ENCODE results near the gene PTPRJ. TPM values are rescaled to one million over a fixed set of nuclear protein-coding genes. Genes with fewer than 3 reads are reported as not detected.
"Not testable (repeated sequence)": the region's sequence is repeated elsewhere in the genome, so short reads cannot be mapped to it uniquely, and the experiment has no call there.

PTPRJ gene
- total RNA-seq, 4 donors from 2014 or later = 9.8 to 17.8 (median 14.2) TPM

DNA sequence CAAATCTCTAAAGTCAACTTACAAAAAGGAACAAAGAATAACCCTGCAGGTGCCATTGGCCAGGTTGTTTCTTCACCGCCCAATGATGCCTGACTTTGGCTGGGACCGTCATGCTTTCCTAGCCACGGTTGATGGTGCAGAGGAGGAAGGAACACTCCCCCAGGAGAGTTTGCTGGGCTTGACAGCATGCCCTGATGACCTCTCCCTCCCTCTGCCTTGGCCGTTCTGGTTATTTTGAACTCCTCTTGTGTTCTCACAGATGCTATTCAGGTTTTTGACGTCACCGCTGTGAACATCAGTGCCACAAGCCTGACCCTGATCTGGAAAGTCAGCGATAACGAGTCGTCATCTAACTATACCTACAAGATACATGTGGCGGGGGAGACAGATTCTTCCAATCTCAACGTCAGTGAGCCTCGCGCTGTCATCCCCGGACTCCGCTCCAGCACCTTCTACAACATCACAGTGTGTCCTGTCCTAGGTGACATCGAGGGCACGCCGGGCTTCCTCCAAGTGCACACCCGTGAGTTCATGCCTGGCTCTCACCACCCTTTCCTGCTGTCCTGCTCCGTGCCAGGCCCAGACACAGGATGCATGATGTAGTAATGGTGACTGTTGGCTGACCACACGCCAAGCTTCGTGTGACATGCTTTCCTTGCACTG lies 147.3 kb downstream of the PTPRJ start:
- ATAC-seq (ENCODE audit: low FRiP score) (no peak), DNase-seq (ENCODE audit: low spot score) (no peak)
- TF ChIP-seq, protein P1, sequence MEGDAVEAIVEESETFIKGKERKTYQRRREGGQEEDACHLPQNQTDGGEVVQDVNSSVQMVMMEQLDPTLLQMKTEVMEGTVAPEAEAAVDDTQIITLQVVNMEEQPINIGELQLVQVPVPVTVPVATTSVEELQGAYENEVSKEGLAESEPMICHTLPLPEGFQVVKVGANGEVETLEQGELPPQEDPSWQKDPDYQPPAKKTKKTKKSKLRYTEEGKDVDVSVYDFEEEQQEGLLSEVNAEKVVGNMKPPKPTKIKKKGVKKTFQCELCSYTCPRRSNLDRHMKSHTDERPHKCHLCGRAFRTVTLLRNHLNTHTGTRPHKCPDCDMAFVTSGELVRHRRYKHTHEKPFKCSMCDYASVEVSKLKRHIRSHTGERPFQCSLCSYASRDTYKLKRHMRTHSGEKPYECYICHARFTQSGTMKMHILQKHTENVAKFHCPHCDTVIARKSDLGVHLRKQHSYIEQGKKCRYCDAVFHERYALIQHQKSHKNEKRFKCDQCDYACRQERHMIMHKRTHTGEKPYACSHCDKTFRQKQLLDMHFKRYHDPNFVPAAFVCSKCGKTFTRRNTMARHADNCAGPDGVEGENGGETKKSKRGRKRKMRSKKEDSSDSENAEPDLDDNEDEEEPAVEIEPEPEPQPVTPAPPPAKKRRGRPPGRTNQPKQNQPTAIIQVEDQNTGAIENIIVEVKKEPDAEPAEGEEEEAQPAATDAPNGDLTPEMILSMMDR (IDR thresholded peaks at IDR 0.05) = no peak

DNA sequence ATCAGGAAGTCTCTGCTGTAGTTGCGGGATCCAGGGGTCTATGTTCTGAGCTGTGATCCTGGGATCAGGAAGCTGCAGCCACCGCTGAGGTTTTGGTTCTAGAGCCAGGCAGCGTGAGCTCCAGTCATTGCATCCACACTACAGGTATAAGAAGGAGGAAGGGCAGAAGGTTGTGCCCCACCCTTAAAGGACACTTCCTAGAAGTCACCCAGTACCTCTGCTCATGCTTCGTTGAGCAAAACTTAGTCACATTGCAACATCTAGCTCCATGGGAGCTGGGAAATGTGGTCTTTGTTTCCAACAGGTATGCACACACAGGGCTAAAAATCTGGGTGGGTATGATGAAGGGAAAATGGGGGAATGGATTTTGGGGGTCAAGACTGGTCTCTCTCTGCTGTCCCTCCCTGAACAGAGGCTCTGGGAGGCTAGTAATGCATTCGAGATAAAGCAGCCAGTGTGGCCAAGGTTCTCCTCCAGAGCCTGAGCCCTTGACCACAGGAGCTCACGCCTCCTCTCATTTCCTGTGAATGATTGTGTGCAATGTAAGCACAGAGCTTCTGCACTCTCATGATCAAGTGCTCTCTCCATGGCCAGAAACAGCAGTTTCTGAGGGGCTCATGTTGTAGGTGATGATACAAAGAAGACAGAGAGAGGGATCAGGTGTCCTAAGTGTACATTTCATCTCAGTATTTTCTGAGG lies 149.5 kb downstream of the PTPRJ start:
- DNase-seq (ENCODE audit: low spot score) (no peak), ATAC-seq (ENCODE audit: low FRiP score) (no peak)
- TF ChIP-seq, protein P1 (IDR thresholded peaks at IDR 0.05) = no peak

DNA sequence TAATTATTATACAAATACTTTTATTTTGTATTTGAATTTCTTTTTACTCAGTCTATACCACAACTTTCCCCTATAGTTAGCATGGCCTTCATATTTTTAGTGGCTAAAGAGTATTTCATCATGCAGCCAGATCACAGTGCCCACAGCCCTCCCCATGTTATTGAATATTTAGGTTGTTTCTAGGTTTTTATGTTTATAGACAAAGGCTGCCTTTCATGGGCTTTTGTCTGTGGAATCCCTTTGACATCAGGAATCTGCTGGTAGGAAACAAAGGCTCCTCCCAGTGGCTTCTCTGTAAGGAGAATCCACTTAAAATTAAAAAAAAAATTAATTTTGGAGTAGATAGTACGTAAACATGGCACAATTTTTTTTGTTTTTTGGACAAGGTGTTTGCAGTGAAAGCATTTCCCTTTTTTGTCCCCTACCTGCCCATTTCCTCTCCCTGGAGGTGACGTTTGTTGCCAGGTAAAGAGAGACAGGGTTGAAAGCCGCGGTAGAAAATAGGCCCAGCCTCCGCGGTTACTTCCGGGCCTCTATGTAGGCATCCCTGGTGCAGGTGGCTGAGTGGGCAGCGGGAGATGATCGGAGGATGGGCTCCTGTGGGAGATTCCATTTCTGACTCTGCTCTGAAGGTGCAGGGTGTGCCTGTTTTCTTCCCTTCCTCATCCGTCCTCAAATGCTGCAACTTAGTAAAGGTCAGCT lies 154.0 kb downstream of the PTPRJ start:
- DNase-seq (ENCODE audit: low spot score) = no peak
- no peak for ATAC-seq (ENCODE audit: low FRiP score)
- TF ChIP-seq, protein P1 (IDR thresholded peaks at IDR 0.05) = no peak

DNA sequence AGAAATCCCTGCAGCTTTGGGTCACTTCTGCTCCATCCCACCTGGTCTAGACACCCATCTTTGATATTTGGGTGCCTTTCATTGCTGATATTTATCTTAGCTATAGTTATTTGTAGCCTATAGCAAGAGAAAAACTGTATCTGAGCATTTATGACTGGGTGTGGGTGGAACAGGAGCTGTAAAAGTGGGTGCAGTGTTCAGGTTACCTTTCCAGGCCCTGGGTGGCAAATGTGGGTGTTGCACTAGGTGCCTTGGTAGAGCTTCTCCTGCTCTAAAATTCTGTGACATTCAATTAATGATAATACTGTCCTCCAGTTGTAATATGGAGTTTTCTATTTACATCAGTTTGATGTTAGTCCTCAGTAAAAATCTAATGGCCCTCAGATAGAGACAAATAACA lies 157.9 kb downstream of the PTPRJ start:
- TF ChIP-seq, protein P1 (IDR thresholded peaks at IDR 0.05) = no peak
- DNase-seq (ENCODE audit: low spot score) (no peak), ATAC-seq (ENCODE audit: low FRiP score) (no peak)

GRCh38 chr11:48139896-48140295 lies 159.5 kb downstream of the PTPRJ start:
- ATAC-seq (ENCODE audit: low FRiP score); DNase-seq (ENCODE audit: low spot score): not testable (repeated sequence)

DNA sequence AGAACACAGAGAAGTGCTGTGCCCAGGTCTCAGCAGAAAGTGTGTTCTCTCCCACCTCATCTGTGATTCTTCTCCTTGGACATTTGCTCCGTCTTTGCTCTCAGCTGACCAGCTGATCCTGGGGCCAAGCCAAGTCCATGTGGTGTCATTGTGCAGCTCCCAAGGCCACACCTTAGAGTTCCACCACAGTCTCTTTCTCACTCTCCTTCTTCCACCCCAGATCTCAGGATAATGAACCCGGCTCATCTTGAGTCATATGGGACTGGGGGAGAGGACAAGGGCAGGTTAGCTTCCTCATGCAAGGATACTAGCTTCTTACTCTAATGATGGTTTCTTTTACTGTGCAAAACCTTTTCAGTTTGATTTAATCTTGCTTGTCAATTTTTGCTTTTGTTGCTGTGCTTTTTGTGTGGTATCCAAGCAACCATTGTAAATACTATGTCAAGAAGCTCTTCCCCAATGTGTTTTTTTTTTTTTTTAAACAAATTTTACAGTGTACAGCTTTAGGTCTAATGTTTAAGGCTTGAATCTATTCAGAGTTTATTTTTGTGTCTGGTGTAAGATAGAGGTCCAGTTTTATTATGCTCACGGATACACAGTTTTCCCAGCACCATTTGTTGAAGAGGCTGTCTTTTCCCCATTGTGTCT lies 161.2 kb downstream of the PTPRJ start:
- DNase-seq (ENCODE audit: low spot score) (no peak), ATAC-seq (ENCODE audit: low FRiP score) (no peak)
- TF ChIP-seq, protein P1 (IDR thresholded peaks at IDR 0.05) = no peak

GRCh38 chr11:48142889-48143288 lies 162.5 kb downstream of the PTPRJ start:
- no peak for ATAC-seq (ENCODE audit: low FRiP score)
- DNase-seq (ENCODE audit: low spot score) = no peak
- TF ChIP-seq, protein P1 (IDR thresholded peaks at IDR 0.05) = no peak
